Measurements from ENCODE around the gene SORL1. TPM values are rescaled to one million over a fixed set of nuclear protein-coding genes. Genes with fewer than 3 reads are reported as not detected.

The SORL1 gene
- total and polyA plus RNA-seq, 2 of the 13 experiments (the other 11 are each of a cell fraction or from before 2014, with no cell fraction given), result 21.3 to 148 TPM

GRCh38 chr11:121422675-121423074 lies 29.4 kb upstream of the SORL1 start:
- intact Hi-C loops (cut with micrococcal nuclease; ENCODE audit: unreplicated experiment), result no loop called here

More at GRCh38 chr11:121422675-121423074, 29.4 kb upstream of the SORL1 start:
- no peak for DNase-seq (ENCODE audit: low spot score)
- Histone ChIP-seq H3K79me2 (ENCODE audit: insufficient read depth, low read length) (no peaks in the 10 kb centered on the region), H3K4me3 (replicated peaks in 1 of 3; ENCODE audit: insufficient read depth in 1 of 3, low read depth in 2 of 3, low read length in 3 of 3) (no peak overlapping the region), H3K4me2 (ENCODE audit: low read depth, low read length) (no peak overlapping the region), H4K20me1 (ENCODE audit: insufficient read depth, low read length) (no peaks in the 10 kb centered on the region), H3K36me3 (replicated peaks in 1 of 2; ENCODE audit: control insufficient read depth in 1 of 2, insufficient read depth in 2 of 2, low read length in 2 of 2) (no peaks in the 10 kb centered on the region), H3K27me3 (ENCODE audit: control insufficient read depth in 1 of 2, insufficient read depth in 2 of 2, low read length in 2 of 2) (peaks cover 0 to 13% of the 10 kb centered on the region in 2 experiments; a peak in 3 of 5 replicates), H3K9ac (ENCODE audit: insufficient read depth, low read depth, low read length) (no peak overlapping the region), H2AFZ (ENCODE audit: low read length) (no peak overlapping the region), H3K4me1 (ENCODE audit: insufficient read depth, low read length) (peaks cover 9% of the 10 kb centered on the region), H3K9me3 (ENCODE audit: low read length) (no peaks in the 10 kb centered on the region), H3K27ac (ENCODE audit: extremely low read length, insufficient read depth, low read length) (no peak overlapping the region)
- POLR2A ChIA-PET, result no interaction called here
- FAIRE-seq, result no peak
- in situ Hi-C loops (cut with HindIII; ENCODE audit: extremely low pct_ligation_motif_present, low pct_unique_long_range_greater_than_20kb), result no loop called here
- BruUV-seq (replicated peaks), result no TSS peak
- TF ChIP-seq HHEX (CRISPR knock-in tag; IDR thresholded peaks at IDR 0.05), result no peak
- TF ChIP-seq MYNN (CRISPR knock-in tag; IDR thresholded peaks at IDR 0.05; ENCODE audit: low read depth), result no peak
- no peak for TF ChIP-seq SP2 (CRISPR knock-in tag; IDR thresholded peaks at IDR 0.05)
- TF ChIP-seq HMGXB3 (CRISPR knock-in tag; IDR thresholded peaks at IDR 0.05; ENCODE audit: borderline replicate concordance), result no peak
- no peak for TF ChIP-seq ZBTB4 (CRISPR knock-in tag; IDR thresholded peaks at IDR 0.05; ENCODE audit: borderline replicate concordance)
- no peak for TF ChIP-seq ZFP90 (CRISPR knock-in tag; IDR thresholded peaks at IDR 0.05; ENCODE audit: borderline replicate concordance)
- no peak for TF ChIP-seq NFKBIZ (CRISPR knock-in tag; IDR thresholded peaks at IDR 0.05)
- TF ChIP-seq HOXA9 (CRISPR knock-in tag; IDR thresholded peaks at IDR 0.05; ENCODE audit: borderline replicate concordance), result no peak
- TF ChIP-seq ZNF878 (CRISPR knock-in tag; IDR thresholded peaks at IDR 0.05), result no peak
- no peak for TF ChIP-seq HNF4G (IDR thresholded peaks at IDR 0.05; ENCODE audit: borderline replicate concordance, low read depth, low read length)
- TF ChIP-seq HNF4G (CRISPR knock-in tag; IDR thresholded peaks at IDR 0.05; ENCODE audit: borderline replicate concordance, low read depth), result no peak
- TF ChIP-seq ZBTB2 (CRISPR knock-in tag; IDR thresholded peaks at IDR 0.05; ENCODE audit: low read depth), result no peak
- no peak for TF ChIP-seq WIZ (CRISPR knock-in tag; IDR thresholded peaks at IDR 0.05)
- TF ChIP-seq SMC3 (IDR thresholded peaks at IDR 0.05; ENCODE audit: low read length), result no peak
- no peak for TF ChIP-seq ZNF678 (CRISPR knock-in tag; IDR thresholded peaks at IDR 0.05)
- no peak for TF ChIP-seq ZNF772 (CRISPR knock-in tag; IDR thresholded peaks at IDR 0.05)
- CTCF ChIA-PET (ENCODE audit: low intra/inter-chr PET ratio, low total read pairs), result no interaction called here
- no peak for ATAC-seq
- 13% methylated on average over 4 of the region's 4 CpGs for WGBS (ENCODE audit: low lambda C conversion rate)

Data from HepG2 (cell line).